Stimulated activated CD8-positive, alpha-beta memory T cell treated with anti-CD3 and anti-CD28 coated beads, Interleukin-7, amount 100 ng/mL, for 1 hour (primary cell): Measurements from ENCODE around the gene CCDC86.
"Not testable (repeated sequence)": the region's sequence is repeated elsewhere in the genome, so short reads cannot be mapped to it uniquely, and the experiment has no call there.

ENCODE experiments used
- DNase-seq, 2 donors: peaks; one replicate each; pipeline ENCODE4 v3.0.0-alpha.2; 2020; ENCODE audit warnings: low read depth in 2 of 2

Gene CCDC86

GRCh38 chr11:60841797-60842667 lies at the start of gene CCDC86:
TSS of gene CCDC86 (plus strand) at chr11:60842113. CDS start at chr11:60842125, 12 bp downstream.
- peak; percentile 98 to 99 for DNase-seq

GRCh38 chr11:60792521-60792920 lies 49.4 kb upstream of the CCDC86 start:
- no peak for DNase-seq

GRCh38 chr11:60795291-60795690 lies 46.6 kb upstream of the CCDC86 start:
- DNase-seq: no peak

DNA sequence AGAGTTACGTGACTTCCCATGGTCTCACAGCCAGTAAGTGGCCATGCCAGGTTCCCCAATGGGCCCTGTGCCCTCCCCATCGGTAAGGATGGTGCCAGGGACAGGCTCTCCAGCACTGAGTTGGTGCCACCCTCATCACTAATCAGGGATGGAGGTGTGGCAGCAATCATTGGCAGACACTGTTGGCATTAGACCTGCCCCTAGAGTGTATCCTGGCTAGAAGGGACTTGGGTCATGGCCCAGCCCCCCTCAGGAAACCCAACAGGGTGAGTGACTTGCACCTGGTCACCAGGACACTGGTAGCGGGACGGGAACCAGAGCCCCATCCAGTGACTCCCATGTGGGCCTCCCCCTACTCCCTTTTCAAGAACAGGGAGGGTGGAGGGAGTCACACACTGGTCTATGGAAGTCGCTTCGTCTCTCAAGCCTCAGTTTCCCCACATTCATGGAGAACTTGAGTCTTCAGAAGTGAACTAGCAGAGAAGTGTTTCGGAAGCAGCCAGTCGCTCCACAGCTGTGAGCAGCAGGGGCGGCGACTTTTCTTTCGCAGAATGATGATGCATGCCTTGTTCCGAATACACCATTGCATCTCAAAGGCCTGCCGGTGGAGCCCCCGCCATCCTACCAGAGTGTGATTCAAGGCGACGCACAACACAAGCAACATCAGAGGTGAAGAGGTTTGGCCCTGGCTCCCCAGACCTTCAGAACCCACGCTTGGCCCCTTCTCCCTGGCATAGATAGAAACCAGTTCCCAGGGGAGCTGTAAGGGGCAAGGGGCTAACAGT lies 43.9 kb upstream of the CCDC86 start:
- DNase-seq: no peak

GRCh38 chr11:60798631-60799030 lies 43.3 kb upstream of the CCDC86 start:
- no peak for DNase-seq

DNA sequence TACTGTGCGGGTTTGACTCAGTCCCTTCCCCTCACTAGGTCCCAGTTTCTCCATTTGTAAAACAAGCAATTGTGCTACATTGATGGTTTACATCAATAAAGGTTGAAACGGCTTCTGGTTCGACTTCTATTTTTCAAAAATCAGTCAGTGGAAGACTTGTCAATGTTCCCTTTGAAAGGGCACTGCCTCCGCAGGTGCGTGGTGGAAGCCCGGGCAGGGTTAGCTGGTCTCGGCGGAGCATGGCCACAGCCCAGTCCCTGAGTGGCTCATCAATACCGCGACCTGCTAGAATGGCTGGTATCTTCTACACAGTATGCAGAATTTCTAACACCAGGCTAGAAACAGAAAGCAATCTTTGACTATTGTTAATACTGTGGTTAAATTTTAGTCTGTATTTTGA lies 40.7 kb upstream of the CCDC86 start:
- DNase-seq: no peak

GRCh38 chr11:60803273-60803936 lies 38.5 kb upstream of the CCDC86 start:
- no peak for DNase-seq

DNA sequence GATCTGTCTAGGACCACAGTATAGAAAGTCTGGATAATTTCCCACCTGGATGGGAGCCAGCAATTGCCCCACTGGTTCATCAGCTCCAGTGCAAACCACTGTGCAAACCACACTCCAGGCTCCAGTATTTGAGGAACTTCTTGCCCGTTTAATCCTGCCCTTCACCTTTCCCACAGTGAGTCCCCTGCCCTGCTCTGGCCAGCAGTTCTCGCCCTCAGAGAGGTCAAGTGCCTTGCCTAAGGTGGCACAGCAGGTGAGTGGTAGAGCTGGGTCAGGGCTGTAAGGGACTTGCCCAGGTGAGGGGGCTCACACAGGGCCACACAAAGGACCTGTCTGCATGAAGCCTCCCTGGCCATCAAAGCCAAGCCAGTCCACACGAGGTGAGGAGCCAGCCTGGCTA lies 32.7 kb upstream of the CCDC86 start:
- DNase-seq: no peak

- DNase-seq: no peak
Measured at GRCh38 chr11:60809691-60810090, 32.2 kb upstream of the CCDC86 start.

DNA sequence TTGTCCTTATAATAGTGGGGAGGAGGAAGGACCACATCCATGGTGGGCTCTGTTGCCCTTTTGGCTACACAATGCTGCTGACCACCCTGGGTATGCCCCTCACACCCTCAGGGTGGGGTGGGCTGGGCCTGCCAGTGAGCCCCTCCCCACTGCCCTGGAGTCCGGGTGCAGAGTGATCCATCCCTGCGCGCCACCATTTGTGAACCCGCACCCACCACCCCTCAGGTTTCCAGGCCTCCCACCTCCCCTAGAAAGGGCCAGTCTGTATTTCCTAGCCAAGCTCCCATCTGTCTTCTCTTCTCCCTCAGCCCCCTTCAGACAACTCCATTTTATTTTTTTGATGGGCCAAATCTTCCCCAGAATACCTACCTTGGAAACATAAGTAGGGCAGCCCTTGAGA lies 31.8 kb upstream of the CCDC86 start:
- DNase-seq: no peak

DNA sequence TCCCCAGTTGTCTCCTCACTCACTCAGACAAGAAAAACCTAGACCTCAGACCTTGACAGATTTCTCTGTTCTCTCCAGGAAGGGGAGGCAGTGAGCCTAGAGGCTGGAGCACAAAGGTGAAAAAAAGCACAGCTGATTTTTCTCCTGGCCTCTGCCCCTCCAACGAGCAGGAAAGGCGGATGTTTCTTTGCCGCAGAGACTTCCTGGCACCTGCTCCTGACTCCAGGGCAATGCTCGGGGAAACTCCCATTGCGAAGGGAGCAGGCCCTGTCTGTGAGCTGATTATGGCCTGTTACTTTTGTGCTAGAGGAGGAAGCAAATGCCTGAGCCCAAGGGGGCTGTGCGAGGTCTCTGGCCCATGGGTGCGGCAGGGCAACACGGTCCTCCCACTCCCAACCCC lies 31.3 kb upstream of the CCDC86 start:
- no peak for DNase-seq

- DNase-seq: no peak
Measured at GRCh38 chr11:60813324-60813723, 28.6 kb upstream of the CCDC86 start.

- no peak for DNase-seq
Measured at GRCh38 chr11:60814112-60814511, 27.8 kb upstream of the CCDC86 start.

GRCh38 chr11:60816590-60817157 lies 25.2 kb upstream of the CCDC86 start:
- DNase-seq: no peak

- no peak for DNase-seq
Measured at GRCh38 chr11:60818057-60818456, 23.9 kb upstream of the CCDC86 start.

- no peak for DNase-seq
Measured at GRCh38 chr11:60821827-60822599, 19.9 kb upstream of the CCDC86 start.

DNA sequence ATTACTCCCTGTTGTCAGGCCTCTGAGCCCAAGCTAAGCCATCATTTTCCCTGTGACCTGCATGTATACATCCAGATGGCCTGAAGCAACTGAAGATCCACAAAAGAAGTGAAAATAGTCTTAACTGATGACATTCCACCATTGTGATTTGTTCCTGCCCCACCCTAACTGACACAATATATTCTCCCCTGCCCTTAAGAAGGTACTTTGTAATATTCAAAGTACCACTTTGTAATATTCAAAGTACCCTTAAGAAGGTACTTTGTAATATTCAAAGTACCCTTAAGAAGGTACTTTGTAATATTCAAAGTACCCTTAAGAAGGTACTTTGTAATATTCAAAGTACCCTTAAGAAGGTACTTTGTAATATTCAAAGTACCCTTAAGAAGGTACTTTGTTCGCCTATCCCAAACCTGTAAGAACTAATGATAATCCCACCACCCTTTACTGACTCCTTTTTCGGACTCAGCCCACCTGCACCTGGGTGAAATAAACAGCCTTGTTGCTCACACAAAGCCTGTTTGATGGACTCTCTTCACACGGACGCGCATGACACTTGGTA lies 18.1 kb upstream of the CCDC86 start:
- DNase-seq: not testable (repeated sequence)

- no peak for DNase-seq
Measured at GRCh38 chr11:60825118-60825517, 16.8 kb upstream of the CCDC86 start.

DNA sequence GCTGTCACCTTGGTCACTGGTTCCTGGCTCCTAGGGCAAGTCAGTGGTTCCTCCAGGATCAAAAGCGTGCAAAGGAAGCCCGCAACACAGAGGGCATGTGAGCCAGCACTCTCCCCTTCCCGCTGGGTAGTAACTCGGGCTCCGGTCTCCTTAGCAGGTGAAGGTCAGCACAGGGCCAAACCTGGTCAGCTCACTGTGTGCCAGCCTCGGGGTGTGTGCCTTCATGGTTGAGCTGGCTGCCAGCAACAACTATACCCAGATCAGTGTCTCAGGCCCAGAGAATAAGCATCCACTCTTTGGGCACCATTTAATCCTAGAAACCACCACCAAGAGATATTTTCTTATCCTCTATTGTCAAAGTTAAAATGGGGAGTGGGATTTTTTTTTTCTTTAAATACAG lies 16.1 kb upstream of the CCDC86 start:
- no peak for DNase-seq

DNA sequence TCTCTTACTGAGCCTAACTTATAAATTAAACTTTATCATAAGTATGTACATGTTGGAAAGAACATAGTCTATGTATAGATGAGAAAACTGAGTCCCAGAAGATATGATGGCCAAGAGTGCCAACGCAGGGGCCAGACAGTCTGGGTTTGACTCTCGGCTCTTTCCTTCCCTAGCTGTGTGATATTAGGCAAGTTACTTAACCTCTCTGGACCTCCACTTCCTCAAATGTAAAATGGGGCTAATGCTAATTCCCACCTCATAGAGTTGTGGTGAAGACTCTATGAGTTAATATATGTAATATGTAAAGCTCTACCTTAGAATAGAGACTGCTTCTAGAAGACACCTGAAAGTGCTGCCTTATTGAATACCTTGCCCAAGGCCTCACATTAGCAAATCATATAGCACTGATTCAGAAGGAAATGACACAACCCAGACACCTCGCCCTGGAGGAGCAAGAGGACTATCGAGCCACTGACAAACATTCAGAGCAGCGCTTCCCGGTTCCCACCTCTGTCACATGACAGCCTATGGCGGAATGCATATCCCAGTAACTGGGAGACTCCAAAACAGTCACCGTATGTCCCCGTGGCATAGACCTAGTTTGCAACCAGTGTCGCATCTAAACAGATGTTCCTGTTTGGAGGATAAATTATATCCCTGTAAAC lies 11.3 kb upstream of the CCDC86 start:
- no peak for DNase-seq
